Measurements from ENCODE around the gene JAK3. TPM values are rescaled to one million over a fixed set of nuclear protein-coding genes. Genes with fewer than 3 reads are reported as not detected.

The JAK3 gene
- polyA plus RNA-seq, 2 of the 4 experiments (the other 2 are of a cell fraction): 0.31 to 0.89 TPM

- ChIA-PET POLR2A (interaction anchor here (0.6 to 2.8 kb wide), 5 partner anchors 10 to 62 kb away, joined by 3 to 22 read pairs (median 5); partner anchors contain the start of genes CCDC124 and RPL18A), CTCF (interaction anchor here (0.6 to 10.9 kb wide), 22 partner anchors 8 to 1145 kb away, joined by 3 to 295 read pairs (median 6); partner anchors contain the start of genes CCDC124 and RPL18A)
- Histone ChIP-seq H3K9me3 (no peaks in the 10 kb centered on the region), H3K4me1 (no peaks in the 10 kb centered on the region; the same call in 1 of the 3 replicates), H3K4me2 (no peak overlapping the region), H3K27ac (no peak overlapping the region), H3K4me3 (no peak overlapping the region)
- no peak for DNase-seq (ENCODE audit: low read depth in 1 of 2, low spot score in 1 of 2)
- TF ChIP-seq RFX5 (IDR thresholded peaks at IDR 0.05) (no peak), TFCP2L1 (CRISPR knock-in tag; IDR thresholded peaks at IDR 0.05) (no peak)
- WGBS (ENCODE audit: missing lambda C conversion rate): 54% methylated on average over 9 of the region's 10 CpGs
- no peak for FAIRE-seq
- no peak for ATAC-seq
Observed at GRCh38 chr19:17871032-17871877, 23.5 kb upstream of the JAK3 start.

- DNase-seq (ENCODE audit: low read depth in 1 of 2, low spot score in 1 of 2) (no peak), ATAC-seq (no peak), FAIRE-seq (no peak)
- Histone ChIP-seq H3K4me3 (no peak overlapping the region), H3K4me1 (peaks cover 14% of the 10 kb centered on the region; the same call in 2 of the 3 replicates), H3K27ac (no peak overlapping the region), H3K4me2 (no peak overlapping the region), H3K9me3 (no peaks in the 10 kb centered on the region)
- ChIA-PET POLR2A (interaction anchor here (1.9 kb wide), 1 partner anchor 64 kb away, joined by 22 read pairs; the partner anchor contains the start of gene CCDC124), CTCF (interaction anchor here (0.6 to 10.9 kb wide), 9 partner anchors 8 to 189 kb away, joined by 3 to 295 read pairs (median 9); partner anchors contain the start of gene CCDC124)
- WGBS (ENCODE audit: missing lambda C conversion rate): 73% methylated on average over 7 of the region's 11 CpGs
- TF ChIP-seq MAZ (IDR thresholded peaks at IDR 0.05; ENCODE audit: borderline replicate concordance, low read depth, low read length) (no peak), ATOH8 (CRISPR knock-in tag; IDR thresholded peaks at IDR 0.05; ENCODE audit: low read depth) (no peak), ESRRA (IDR thresholded peaks at IDR 0.05; ENCODE audit: borderline replicate concordance, low read length) (no peak), HES2 (IDR thresholded peaks at IDR 0.05) (no peak), KDM5A (IDR thresholded peaks at IDR 0.05) (no peak)
Observed at GRCh38 chr19:17869114-17869608, 21.4 kb upstream of the JAK3 start.

- 77% methylated on average over 5 of the region's 6 CpGs for WGBS (ENCODE audit: missing lambda C conversion rate)
- Histone ChIP-seq H3K4me1 (peaks cover 19% of the 10 kb centered on the region; the same call in 2 of the 3 replicates), H3K4me3 (no peak overlapping the region), H3K27ac (no peak overlapping the region), H3K9me3 (no peaks in the 10 kb centered on the region), H3K4me2 (no peak overlapping the region)
- no peak for FAIRE-seq
- no peak for DNase-seq (ENCODE audit: low read depth in 1 of 2, low spot score in 1 of 2)
- ChIA-PET CTCF (interaction anchor here (0.6 to 10.9 kb wide), 2 partner anchors 27 to 66 kb away, joined by 3 to 295 read pairs; partner anchors contain the start of gene CCDC124), POLR2A (interaction anchor here (1.1 kb wide), 1 partner anchor 66 kb away, joined by 3 read pairs; no protein-coding TSS in a partner anchor)
- TF ChIP-seq CBX2 (IDR thresholded peaks at IDR 0.05; ENCODE audit: borderline replicate concordance, low read depth) (no peak), EHMT2 (IDR thresholded peaks at IDR 0.05; ENCODE audit: low read depth) (no peak), HOXB13 (CRISPR knock-in tag; IDR thresholded peaks at IDR 0.05; ENCODE audit: low read depth) (no peak), NPAS2 (CRISPR knock-in tag; IDR thresholded peaks at IDR 0.05; ENCODE audit: borderline replicate concordance) (no peak)
- no peak for ATAC-seq
Observed at GRCh38 chr19:17868669-17869068, 20.9 kb upstream of the JAK3 start.

GRCh38 chr19:17866964-17867486 lies 19.2 kb upstream of the JAK3 start:
- no peak for TF ChIP-seq CTCF (IDR thresholded peaks at IDR 0.05)
- 71% methylated on average over 11 of the region's 11 CpGs for WGBS (ENCODE audit: missing lambda C conversion rate)
- ATAC-seq (peak; percentile 8 to 10; a peak in 4 of 6 replicates), FAIRE-seq (no peak), DNase-seq (ENCODE audit: low read depth in 1 of 2, low spot score in 1 of 2) (no peak)
- Histone ChIP-seq H3K4me1 (peaks cover 35% of the 10 kb centered on the region), H3K4me2 (no peak overlapping the region), H3K27ac (no peak overlapping the region), H3K9me3 (no peaks in the 10 kb centered on the region), H3K4me3 (no peak overlapping the region)
- CTCF ChIA-PET: interaction anchor here (10.9 kb wide), 1 partner anchor 68 kb away, joined by 295 read pairs; the partner anchor contains the start of gene CCDC124
- POLR2A ChIA-PET: interaction anchor here (1.1 kb wide), 1 partner anchor 66 kb away, joined by 3 read pairs; the partner anchor contains the start of gene CCDC124
